ENCODE results near the gene PADI6.

The PADI6 gene

GRCh38 chr1:17441265-17441992, 69.4 kb downstream of the PADI6 start (continued):
- peak; percentile 86; the same call in 1 of the 2 replicates for TF ChIP-seq ZSCAN18 (tag by site-specific recombination; IDR thresholded peaks at IDR 0.05)
- no peak for TF ChIP-seq ZBTB10 (tag by site-specific recombination; IDR thresholded peaks at IDR 0.05)
- TF ChIP-seq ZNF391 (tag by site-specific recombination; IDR thresholded peaks at IDR 0.05; ENCODE audit: borderline replicate concordance, low read depth): no peak
- TF ChIP-seq ZNF558 (tag by site-specific recombination; IDR thresholded peaks at IDR 0.05): peak; percentile 71
- TF ChIP-seq ATF2 (tag by site-specific recombination; IDR thresholded peaks at IDR 0.05; ENCODE audit: low read depth): peak; percentile 87
- TF ChIP-seq HIC1 (tag by site-specific recombination; IDR thresholded peaks at IDR 0.05): no peak
- no peak for TF ChIP-seq ELK4 (IDR thresholded peaks at IDR 0.05; ENCODE audit: borderline replicate concordance, low read depth, low read length)
- TF ChIP-seq ZNF571 (tag by site-specific recombination; IDR thresholded peaks at IDR 0.05): no peak
- TF ChIP-seq ZNF768 (tag by site-specific recombination; IDR thresholded peaks at IDR 0.05): no peak
- TF ChIP-seq ZBTB17 (tag by site-specific recombination; IDR thresholded peaks at IDR 0.05): peak; percentile 80
- TF ChIP-seq ZNF266 (tag by site-specific recombination; IDR thresholded peaks at IDR 0.05; ENCODE audit: low read depth): no peak
- TF ChIP-seq MEIS1 (CRISPR knock-in tag; IDR thresholded peaks at IDR 0.05; ENCODE audit: borderline replicate concordance): no peak
- no peak for TF ChIP-seq ZNF202 (tag by site-specific recombination; IDR thresholded peaks at IDR 0.05; ENCODE audit: borderline replicate concordance)
- TF ChIP-seq ZNF221 (tag by site-specific recombination; IDR thresholded peaks at IDR 0.05; ENCODE audit: borderline replicate concordance): no peak
- TF ChIP-seq ZNF626 (tag by site-specific recombination; IDR thresholded peaks at IDR 0.05): no peak
- no peak for TF ChIP-seq ZNF521 (tag by site-specific recombination; IDR thresholded peaks at IDR 0.05)
- no peak for TF ChIP-seq EGR2 (tag by site-specific recombination; IDR thresholded peaks at IDR 0.05; ENCODE audit: low read depth)
- TF ChIP-seq ZNF2 (tag by site-specific recombination; IDR thresholded peaks at IDR 0.05): peak; percentile 54
- TF ChIP-seq ZNF426 (tag by site-specific recombination; IDR thresholded peaks at IDR 0.05): no peak
- no peak for TF ChIP-seq ZNF280C (tag by site-specific recombination; IDR thresholded peaks at IDR 0.05)
- no peak for TF ChIP-seq AEBP2 (tag by site-specific recombination; IDR thresholded peaks at IDR 0.05; ENCODE audit: borderline replicate concordance)
- TF ChIP-seq ZNF629 (tag by site-specific recombination; IDR thresholded peaks at IDR 0.05): peak; percentile 68
- TF ChIP-seq ZNF791 (tag by site-specific recombination; IDR thresholded peaks at IDR 0.05): no peak
- no peak for TF ChIP-seq ZNF670 (tag by site-specific recombination; IDR thresholded peaks at IDR 0.05; ENCODE audit: low read depth)
